ENCODE data around the gene ADGRG7.

Gene ADGRG7

GRCh38 chr3:100591411-100591810, 18.0 kb upstream of the ADGRG7 start:
- no peak for DNase-seq (ENCODE audit: extremely low read depth in 1 of 2, low read depth in 1 of 2)

GRCh38 chr3:100600181-100601042, 9.0 kb upstream of the ADGRG7 start:
- DNase-seq (ENCODE audit: extremely low read depth in 1 of 2, low read depth in 1 of 2): no peak

GRCh38 chr3:100602506-100603444, 6.6 kb upstream of the ADGRG7 start:
- DNase-seq (ENCODE audit: extremely low read depth in 1 of 2, low read depth in 1 of 2): no peak

GRCh38 chr3:100603469-100603868, 5.9 kb upstream of the ADGRG7 start:
- no peak for DNase-seq (ENCODE audit: extremely low read depth in 1 of 2, low read depth in 1 of 2)

- no peak for DNase-seq (ENCODE audit: extremely low read depth in 1 of 2, low read depth in 1 of 2)
Observed at GRCh38 chr3:100605358-100605757, 4.0 kb upstream of the ADGRG7 start.

GRCh38 chr3:100606894-100607512, 2.4 kb upstream of the ADGRG7 start:
- no peak for DNase-seq (ENCODE audit: extremely low read depth in 1 of 2, low read depth in 1 of 2)

GRCh38 chr3:100609963-100610362, 562 bp downstream of the ADGRG7 start:
- DNase-seq (ENCODE audit: extremely low read depth in 1 of 2, low read depth in 1 of 2): no peak

GRCh38 chr3:100611221-100611620, 1.8 kb downstream of the ADGRG7 start:
- DNase-seq (ENCODE audit: extremely low read depth in 1 of 2, low read depth in 1 of 2): no peak

- DNase-seq (ENCODE audit: extremely low read depth in 1 of 2, low read depth in 1 of 2): no peak
Observed at GRCh38 chr3:100613721-100614390, 4.5 kb downstream of the ADGRG7 start.

GRCh38 chr3:100614941-100615340, 5.5 kb downstream of the ADGRG7 start:
- no peak for DNase-seq (ENCODE audit: extremely low read depth in 1 of 2, low read depth in 1 of 2)

GRCh38 chr3:100615684-100616083, 6.3 kb downstream of the ADGRG7 start:
- DNase-seq (ENCODE audit: extremely low read depth in 1 of 2, low read depth in 1 of 2): no peak

GRCh38 chr3:100621251-100621650, 11.8 kb downstream of the ADGRG7 start:
- DNase-seq (ENCODE audit: extremely low read depth in 1 of 2, low read depth in 1 of 2): no peak

GRCh38 chr3:100627491-100627890, 18.1 kb downstream of the ADGRG7 start:
- no peak for DNase-seq (ENCODE audit: extremely low read depth in 1 of 2, low read depth in 1 of 2)

GRCh38 chr3:100629421-100630127, 20.2 kb downstream of the ADGRG7 start:
- DNase-seq (ENCODE audit: extremely low read depth in 1 of 2, low read depth in 1 of 2): no peak

GRCh38 chr3:100630664-100631063, 21.3 kb downstream of the ADGRG7 start:
- no peak for DNase-seq (ENCODE audit: extremely low read depth in 1 of 2, low read depth in 1 of 2)

- DNase-seq (ENCODE audit: extremely low read depth in 1 of 2, low read depth in 1 of 2): no peak
Observed at GRCh38 chr3:100631236-100631635, 21.8 kb downstream of the ADGRG7 start.

- peak in 1 of 2 donors; percentile 7 for DNase-seq (ENCODE audit: extremely low read depth in 1 of 2, low read depth in 1 of 2)
Observed at GRCh38 chr3:100634493-100635272, 25.3 kb downstream of the ADGRG7 start.

- no peak for DNase-seq (ENCODE audit: extremely low read depth in 1 of 2, low read depth in 1 of 2)
Observed at GRCh38 chr3:100635273-100635701, 25.9 kb downstream of the ADGRG7 start.

GRCh38 chr3:100637197-100637631, 27.8 kb downstream of the ADGRG7 start:
- DNase-seq (ENCODE audit: extremely low read depth in 1 of 2, low read depth in 1 of 2): no peak

Data from stimulated activated CD8-positive, alpha-beta memory T cell treated with anti-CD3 and anti-CD28 coated beads, Interleukin-7, amount 100 ng/mL, for 48 hours (primary cell).